Osteoblast (primary cell): Measurements from ENCODE around the gene P2RY11. TPM values are rescaled to one million over a fixed set of nuclear protein-coding genes. Genes with fewer than 3 reads are reported as not detected.
A peak's percentile ranks its signal among the peaks of the same experiment; 100 is the strongest.

ENCODE experiments used
- DNase-seq: peaks from one replicate; pipeline ENCODE4 v3.0.0; 2011; ENCODE audit warnings: low spot score, mixed read lengths; ENCODE audit not compliant: insufficient read length; ENCODE audit errors: missing footprints
- H2AFZ ChIP-seq: 2 replicates; pipeline ENCODE4 v1.6.0; 2011; ENCODE audit warnings: mild to moderate bottlenecking, low read length
- H3K27ac ChIP-seq: 2 replicates; pipeline ENCODE4 v1.5.1; 2011; ENCODE audit warnings: mild to moderate bottlenecking, low read depth, low read length, moderate library complexity
- H3K27me3 ChIP-seq: 2 replicates; pipeline ENCODE4 v1.6.0; 2012; ENCODE audit warnings: mild to moderate bottlenecking, control low read depth, inconsistent platforms, low read length, moderate library complexity; ENCODE audit not compliant: insufficient read depth
- H3K36me3 ChIP-seq: 2 replicates; pipeline ENCODE4 v1.5.1; 2011; ENCODE audit warnings: mild to moderate bottlenecking, low read length, control low read depth, moderate library complexity; ENCODE audit not compliant: insufficient read depth
- H3K4me1 ChIP-seq: 2 replicates; pipeline ENCODE4 v1.5.1; 2011; ENCODE audit warnings: mild to moderate bottlenecking, low read length, control low read depth, moderate library complexity; ENCODE audit not compliant: insufficient read depth
- H3K4me2 ChIP-seq: 2 replicates; pipeline ENCODE4 v1.6.0; 2011; ENCODE audit warnings: mild to moderate bottlenecking, low read length; ENCODE audit not compliant: insufficient read depth
- H3K4me3 ChIP-seq: fragments of 200-600 bp; sonication (generic); 3 replicates; pipeline ENCODE4 v1.5.1; 2012; ENCODE audit warnings: mild to moderate bottlenecking, low read length, inconsistent platforms; ENCODE audit not compliant: insufficient read depth
- H3K79me2 ChIP-seq: 2 replicates; pipeline ENCODE4 v1.6.0; 2012; ENCODE audit warnings: mild to moderate bottlenecking, low read length, control low read depth, inconsistent platforms; ENCODE audit not compliant: insufficient read depth
- H3K9me3 ChIP-seq: 2 replicates; pipeline ENCODE4 v1.5.1; 2011; ENCODE audit warnings: low read depth, low read length, control low read depth
- H4K20me1 ChIP-seq: 2 replicates; pipeline ENCODE4 v1.6.0; 2012; ENCODE audit warnings: mild to moderate bottlenecking, low read length, control low read depth; ENCODE audit not compliant: insufficient read depth
- CTCF ChIP-seq: IDR thresholded peaks from 2 replicates; pipeline ENCODE4 v1.5.1; 2011; ENCODE audit warnings: mild to moderate bottlenecking, low read depth, low read length, moderate library complexity; ENCODE audit errors: extremely low read depth
- total RNA-seq: library from RNA; depleted of rRNA; stranded (reverse); fragments of >200 nt; gene quantifications from 2 replicates; pipeline ENCODE4 v1.2.3, GENCODE V29; 2012

P2RY11 gene
- total RNA-seq, 1 donor, result 2.2 TPM

GRCh38 chr19:10089801-10090375 lies 21.6 kb upstream of the P2RY11 start:
- H2AFZ ChIP-seq, result no peak overlapping the region
- no peak for TF ChIP-seq CTCF
- H3K4me3 ChIP-seq, result no peak overlapping the region
- no peak overlapping the region for H3K27ac ChIP-seq
- H3K36me3 ChIP-seq, result peaks cover 9% of the 10 kb centered on the region
- no peaks in the 10 kb centered on the region for H3K9me3 ChIP-seq
- H3K4me1 ChIP-seq, result peaks cover 3% of the 10 kb centered on the region
- H3K79me2 ChIP-seq, result no peaks in the 10 kb centered on the region
- no peaks in the 10 kb centered on the region for H3K27me3 ChIP-seq
- H3K4me2 ChIP-seq, result no peak overlapping the region
- peak; percentile 82 for DNase-seq
- peaks cover 4% of the 10 kb centered on the region for H4K20me1 ChIP-seq

GRCh38 chr19:10091370-10091687 lies 20.2 kb upstream of the P2RY11 start:
- no peaks in the 10 kb centered on the region for H3K27me3 ChIP-seq
- H3K36me3 ChIP-seq, result peaks cover 9% of the 10 kb centered on the region
- no peaks in the 10 kb centered on the region for H3K79me2 ChIP-seq
- H3K4me3 ChIP-seq, result no peak overlapping the region
- peaks cover 5% of the 10 kb centered on the region for H3K4me1 ChIP-seq
- no peak for DNase-seq
- no peak overlapping the region for H2AFZ ChIP-seq
- H3K27ac ChIP-seq, result no peak overlapping the region
- peaks cover 4% of the 10 kb centered on the region for H4K20me1 ChIP-seq
- no peak for TF ChIP-seq CTCF
- no peak overlapping the region for H3K4me2 ChIP-seq
- H3K9me3 ChIP-seq, result no peaks in the 10 kb centered on the region

- no peak for TF ChIP-seq CTCF
- peaks cover 9% of the 10 kb centered on the region for H3K36me3 ChIP-seq
- no peak overlapping the region for H3K4me3 ChIP-seq
Observed at GRCh38 chr19:10091895-10092641, 19.4 kb upstream of the P2RY11 start.

GRCh38 chr19:10092648-10093294 lies 18.7 kb upstream of the P2RY11 start:
- Histone ChIP-seq H3K79me2 (no peaks in the 10 kb centered on the region), H3K36me3 (peaks cover 9% of the 10 kb centered on the region), H3K4me1 (peaks cover 8% of the 10 kb centered on the region), H3K27ac (no peak overlapping the region), H3K4me2 (no peak overlapping the region), H3K27me3 (no peaks in the 10 kb centered on the region), H3K4me3 (no peak overlapping the region), H2AFZ (no peak overlapping the region), H4K20me1 (no peaks in the 10 kb centered on the region), H3K9me3 (no peaks in the 10 kb centered on the region)
- DNase-seq, result peak; percentile 71
- no peak for TF ChIP-seq CTCF

More at GRCh38 chr19:10091895-10092641, 19.4 kb upstream of the P2RY11 start:
- Histone ChIP-seq H4K20me1 (peaks cover 4% of the 10 kb centered on the region), H3K4me1 (peaks cover 8% of the 10 kb centered on the region), H3K79me2 (no peaks in the 10 kb centered on the region), H3K27ac (no peak overlapping the region), H3K27me3 (no peaks in the 10 kb centered on the region), H3K9me3 (no peaks in the 10 kb centered on the region), H2AFZ (no peak overlapping the region), H3K4me2 (no peak overlapping the region)
- DNase-seq, result peak; percentile 72
